A673 (cell line): Measurements from ENCODE around the gene NSD1. TPM values are rescaled to one million over a fixed set of nuclear protein-coding genes. Genes with fewer than 3 reads are reported as not detected.

Experiments
- BruUV-seq: library from RNA; stranded (reverse); fragments of 400-500 nt; replicated peaks from 2 replicates; lab custom pipeline; 2021; lab: Mats Ljungman, UMichigan
- CTCF ChIA-PET: fragments of 300-600 bp; sonication (Branson Sonifier 250); formaldehyde crosslinking; loops from one replicate; lab custom pipeline; 2022; ENCODE audit warnings: antibody characterized with exemption; lab: Charles Lee
- POLR2A ChIA-PET: fragments of 300-600 bp; sonication (Branson Sonifier 250); formaldehyde crosslinking; loops from one replicate; lab custom pipeline; 2022; ENCODE audit warnings: antibody characterized with exemption; ENCODE audit not compliant: low non-redundant PET; lab: Charles Lee
- DNase-seq: peaks from one replicate; pipeline ENCODE4 v3.0.0-alpha.2; 2015; ENCODE audit warnings: low spot score
- H3K27ac ChIP-seq: fragments of 200-600 bp; sonication (generic); 2 replicates; pipeline ENCODE4 v1.5.1; 2016; ENCODE audit warnings: mixed run types, low read depth, mild to moderate bottlenecking, mixed read lengths, antibody characterized with exemption, low read length; ENCODE audit not compliant: poor library complexity, severe bottlenecking
- H3K27me3 ChIP-seq: fragments of 200-600 bp; sonication (generic); replicated peaks from 2 replicates; pipeline ENCODE4 v1.6.1; 2017; ENCODE audit warnings: mixed run types, low read depth, mild to moderate bottlenecking, mixed read lengths, antibody characterized with exemption, low read length; ENCODE audit not compliant: insufficient read depth, poor library complexity
- H3K36me3 ChIP-seq: fragments of 200-600 bp; sonication (generic); 2 replicates; pipeline ENCODE4 v1.6.1; 2016; ENCODE audit warnings: mixed run types, mild to moderate bottlenecking, mixed read lengths, antibody characterized with exemption, low read length; ENCODE audit not compliant: insufficient read depth, poor library complexity, severe bottlenecking
- H3K4me1 ChIP-seq: fragments of 200-600 bp; sonication (generic); 2 replicates; pipeline ENCODE4 v1.6.1; 2017; ENCODE audit warnings: mixed run types, mild to moderate bottlenecking, mixed read lengths, antibody characterized with exemption, low read length; ENCODE audit not compliant: insufficient read depth, poor library complexity, severe bottlenecking
- H3K4me3 ChIP-seq: fragments of 200-600 bp; sonication (generic); 2 replicates; pipeline ENCODE4 v1.5.1; 2016; ENCODE audit warnings: low read depth, mixed run types, mild to moderate bottlenecking, mixed read lengths, low read length; ENCODE audit not compliant: poor library complexity, severe bottlenecking
- H3K9me3 ChIP-seq: fragments of 200-600 bp; sonication (generic); 2 replicates; pipeline ENCODE4 v1.6.1; 2016; ENCODE audit warnings: mixed run types, low read depth, mild to moderate bottlenecking, mixed read lengths, antibody characterized with exemption, low read length; ENCODE audit not compliant: poor library complexity, severe bottlenecking
- EZH2 ChIP-seq: fragments of 200-600 bp; sonication (generic); IDR thresholded peaks from 2 replicates; pipeline ENCODE4 v1.6.1; 2017; ENCODE audit warnings: borderline replicate concordance, low read depth, mild to moderate bottlenecking, mixed read lengths, antibody characterized with exemption, low read length; ENCODE audit not compliant: poor library complexity, severe bottlenecking
- intact Hi-C: fragments of 100-400 bp; cut with micrococcal nuclease; formaldehyde crosslinking; loops from one replicate; pipeline ENCODE4 v1.10.0; 2022; ENCODE audit not compliant: unreplicated experiment
- total RNA-seq: library from RNA; stranded (reverse); gene quantifications from 2 replicates; pipeline ENCODE4 v1.2.3, GENCODE V29; 2021
- TF ChIP-seq, protein P1 (sequence below): fragments of 300-800, 200-600 bp; sonication (generic); conservative IDR thresholded peaks from 2 replicates; pipeline ENCODE4 v1.5.1; 2017; ENCODE audit warnings: low read depth, mild to moderate bottlenecking, antibody characterized with exemption, low read length, moderate library complexity, mixed read lengths

The NSD1 gene
- total RNA-seq, 1 experiment from 2014 or later: 74.3 TPM

DNA sequence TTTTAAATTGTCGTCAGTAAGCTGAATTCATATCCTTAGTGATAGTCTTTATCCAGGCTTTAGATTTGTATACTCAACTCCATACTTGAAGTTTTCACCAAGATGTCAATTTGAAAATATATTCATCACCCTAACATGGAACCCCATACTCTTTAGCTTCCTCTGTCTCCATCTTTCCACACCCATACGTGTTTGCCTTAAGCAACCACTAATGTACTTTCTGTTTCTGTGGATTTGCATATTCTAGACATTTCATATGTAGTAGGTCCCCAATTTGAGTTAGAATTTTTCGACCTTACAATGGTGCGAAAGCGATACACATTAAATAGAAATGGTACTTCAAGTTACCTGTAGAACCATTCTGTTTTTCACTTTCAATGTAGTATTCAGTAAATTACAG is 65.2 kb downstream of the NSD1 start:
- ChIA-PET CTCF (no interaction called here), POLR2A (no interaction called here)
- Histone ChIP-seq H3K36me3 (peaks cover 11% of the 10 kb centered on the region), H3K4me1 (no peaks in the 10 kb centered on the region), H3K4me3 (no peak overlapping the region), H3K27ac (no peak overlapping the region), H3K27me3 (no peaks in the 10 kb centered on the region), H3K9me3 (no peaks in the 10 kb centered on the region)
- intact Hi-C loops: no loop called here
- no peak for DNase-seq
- BruUV-seq: no TSS peak
- TF ChIP-seq, protein P1, sequence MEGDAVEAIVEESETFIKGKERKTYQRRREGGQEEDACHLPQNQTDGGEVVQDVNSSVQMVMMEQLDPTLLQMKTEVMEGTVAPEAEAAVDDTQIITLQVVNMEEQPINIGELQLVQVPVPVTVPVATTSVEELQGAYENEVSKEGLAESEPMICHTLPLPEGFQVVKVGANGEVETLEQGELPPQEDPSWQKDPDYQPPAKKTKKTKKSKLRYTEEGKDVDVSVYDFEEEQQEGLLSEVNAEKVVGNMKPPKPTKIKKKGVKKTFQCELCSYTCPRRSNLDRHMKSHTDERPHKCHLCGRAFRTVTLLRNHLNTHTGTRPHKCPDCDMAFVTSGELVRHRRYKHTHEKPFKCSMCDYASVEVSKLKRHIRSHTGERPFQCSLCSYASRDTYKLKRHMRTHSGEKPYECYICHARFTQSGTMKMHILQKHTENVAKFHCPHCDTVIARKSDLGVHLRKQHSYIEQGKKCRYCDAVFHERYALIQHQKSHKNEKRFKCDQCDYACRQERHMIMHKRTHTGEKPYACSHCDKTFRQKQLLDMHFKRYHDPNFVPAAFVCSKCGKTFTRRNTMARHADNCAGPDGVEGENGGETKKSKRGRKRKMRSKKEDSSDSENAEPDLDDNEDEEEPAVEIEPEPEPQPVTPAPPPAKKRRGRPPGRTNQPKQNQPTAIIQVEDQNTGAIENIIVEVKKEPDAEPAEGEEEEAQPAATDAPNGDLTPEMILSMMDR: no peak
- TF ChIP-seq EZH2: no peak

DNA sequence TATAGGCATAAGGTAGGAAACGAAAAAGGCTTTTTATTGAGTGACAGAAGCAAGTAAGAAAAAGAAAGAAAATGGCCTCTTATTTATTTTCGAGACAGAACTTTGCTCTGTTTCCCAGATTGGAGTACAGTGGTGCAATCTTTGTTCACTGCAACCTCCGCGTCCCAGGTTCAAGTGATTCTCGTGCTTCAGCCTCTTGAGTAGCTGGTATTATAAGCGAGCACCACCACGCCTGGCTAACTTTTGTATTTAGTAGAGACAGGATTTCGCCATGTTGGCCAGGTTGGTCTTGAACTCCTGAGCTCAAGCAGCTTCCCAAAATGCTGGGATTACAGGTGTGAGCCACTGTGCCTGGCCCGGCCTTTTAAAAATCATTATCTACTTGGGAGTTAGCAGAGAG is 70.7 kb downstream of the NSD1 start:
- ChIA-PET POLR2A (no interaction called here), CTCF (no interaction called here)
- DNase-seq: no peak
- H3K4me3 ChIP-seq: no peak overlapping the region
- BruUV-seq: no TSS peak
- TF ChIP-seq EZH2: no peak
- TF ChIP-seq, protein P1: no peak
- no peaks in the 10 kb centered on the region for H3K4me1 ChIP-seq
- H3K36me3 ChIP-seq: peaks cover 24% of the 10 kb centered on the region
- no peaks in the 10 kb centered on the region for H3K27me3 ChIP-seq
- no peaks in the 10 kb centered on the region for H3K9me3 ChIP-seq
- H3K27ac ChIP-seq: no peak overlapping the region
- intact Hi-C loops: no loop called here

DNA sequence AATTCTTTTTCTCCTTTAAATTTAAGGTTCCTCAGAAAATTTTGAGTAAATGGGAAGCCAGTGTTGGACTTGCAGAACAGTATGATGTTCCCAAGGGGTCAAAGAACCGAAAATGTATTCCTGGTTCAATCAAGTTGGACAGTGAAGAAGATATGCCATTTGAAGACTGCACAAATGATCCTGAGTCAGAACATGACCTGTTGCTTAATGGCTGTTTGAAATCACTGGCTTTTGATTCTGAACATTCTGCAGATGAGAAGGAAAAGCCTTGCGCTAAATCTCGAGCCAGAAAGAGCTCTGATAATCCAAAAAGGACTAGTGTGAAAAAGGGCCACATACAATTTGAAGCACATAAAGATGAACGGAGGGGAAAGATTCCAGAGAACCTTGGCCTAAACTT is 76.0 kb downstream of the NSD1 start:
- no peaks in the 10 kb centered on the region for H3K27me3 ChIP-seq
- no peak for TF ChIP-seq EZH2
- TF ChIP-seq, protein P1: no peak
- H3K4me1 ChIP-seq: no peaks in the 10 kb centered on the region
- no peak for DNase-seq
- H3K9me3 ChIP-seq: no peaks in the 10 kb centered on the region
- peaks cover 42% of the 10 kb centered on the region for H3K36me3 ChIP-seq
- intact Hi-C loops: no loop called here
- POLR2A ChIA-PET: no interaction called here
- H3K4me3 ChIP-seq: no peak overlapping the region
- no TSS peak for BruUV-seq
- no peak overlapping the region for H3K27ac ChIP-seq
- CTCF ChIA-PET: no interaction called here
